GM23248 (cell line): ENCODE results near the gene TELO2.

Experiments used
- EZH2 ChIP-seq: fragments of 200-600 bp; sonication (generic); IDR thresholded peaks from 2 replicates; pipeline ENCODE4 v1.6.1; 2018; ENCODE audit warnings: antibody characterized with exemption, mild to moderate bottlenecking; ENCODE audit not compliant: insufficient read depth, poor library complexity, severe bottlenecking
- EZH2phosphoT487 ChIP-seq: fragments of 200-600 bp; sonication (generic); IDR thresholded peaks from 2 replicates; pipeline ENCODE4 v1.6.1; 2018; ENCODE audit warnings: antibody characterized with exemption, moderate library complexity, mild to moderate bottlenecking, low read depth; ENCODE audit not compliant: insufficient read depth

DNA sequence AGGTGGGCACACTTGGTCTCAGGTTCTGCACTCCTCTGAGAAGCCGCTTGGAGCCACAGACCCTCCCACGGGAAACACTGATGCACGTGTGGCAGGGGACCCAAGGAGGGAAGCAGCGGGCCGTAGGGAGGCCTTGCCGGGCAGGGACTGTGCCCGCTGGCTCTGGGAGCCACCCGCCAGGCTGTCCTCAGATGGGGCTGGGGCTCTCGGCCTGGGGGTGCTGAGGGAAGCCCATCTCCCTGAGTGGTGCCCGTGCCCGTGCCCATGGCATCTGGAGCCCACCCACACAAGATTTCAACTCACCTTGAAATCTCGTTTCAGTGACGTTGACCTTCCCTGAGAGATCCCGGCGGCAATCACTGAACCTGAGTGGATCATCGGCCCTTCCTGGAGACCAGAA lies 36.2 kb upstream of the TELO2 start:
- no peak for TF ChIP-seq EZH2
- no peak for TF ChIP-seq EZH2phosphoT487
